GM21723 (cell line): ENCODE data around the gene SNX5.

Source experiments
- ATAC-seq: cut with Tn5 transposase; IDR thresholded peaks from one replicate; pipeline ENCODE4 v1.9.1; 2021; ENCODE audit warnings: mild to moderate bottlenecking, moderate library complexity; ENCODE audit not compliant: unreplicated experiment

Gene SNX5

GRCh38 chr20:17993546-17993945, 25.0 kb upstream of the SNX5 start:
- ATAC-seq, result no peak

- no peak for ATAC-seq
Observed at GRCh38 chr20:17992847-17993513, 24.4 kb upstream of the SNX5 start.

GRCh38 chr20:17992224-17992637, 23.6 kb upstream of the SNX5 start:
- ATAC-seq, result no peak

- no peak for ATAC-seq
Observed at GRCh38 chr20:17990278-17990972, 21.8 kb upstream of the SNX5 start.

- ATAC-seq, result no peak
Observed at GRCh38 chr20:17987988-17988387, 19.4 kb upstream of the SNX5 start.

- no peak for ATAC-seq
Observed at GRCh38 chr20:17985388-17986018, 16.9 kb upstream of the SNX5 start.

DNA sequence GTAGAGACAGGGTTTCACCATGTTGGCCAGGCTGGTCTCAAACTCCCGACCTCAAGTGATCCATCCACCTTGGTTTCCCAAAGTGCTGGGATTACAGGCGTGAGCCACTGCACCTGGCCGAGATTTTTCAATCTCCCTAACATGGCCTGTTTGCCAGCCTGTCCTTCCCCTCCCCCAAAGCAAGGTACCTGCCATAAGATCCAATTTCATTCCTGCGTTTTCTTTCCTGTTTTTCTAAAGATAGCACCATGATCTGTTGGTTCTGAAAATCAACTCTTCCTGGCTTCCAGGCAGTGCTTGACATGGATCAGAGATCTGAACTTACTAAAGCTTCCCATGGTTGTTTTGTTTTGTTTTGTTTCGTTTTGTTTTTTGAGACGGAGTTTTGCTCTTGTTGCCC, 7.7 kb upstream of the SNX5 start:
- no peak for ATAC-seq

- no peak for ATAC-seq
Observed at GRCh38 chr20:17972121-17972520, 3.5 kb upstream of the SNX5 start.

GRCh38 chr20:17971300-17972013, 2.9 kb upstream of the SNX5 start:
- ATAC-seq, result no peak

GRCh38 chr20:17969884-17970409, 1.4 kb upstream of the SNX5 start:
- no peak for ATAC-seq

GRCh38 chr20:17969278-17969883, 787 bp upstream of the SNX5 start:
- ATAC-seq, result peak; percentile 13

DNA sequence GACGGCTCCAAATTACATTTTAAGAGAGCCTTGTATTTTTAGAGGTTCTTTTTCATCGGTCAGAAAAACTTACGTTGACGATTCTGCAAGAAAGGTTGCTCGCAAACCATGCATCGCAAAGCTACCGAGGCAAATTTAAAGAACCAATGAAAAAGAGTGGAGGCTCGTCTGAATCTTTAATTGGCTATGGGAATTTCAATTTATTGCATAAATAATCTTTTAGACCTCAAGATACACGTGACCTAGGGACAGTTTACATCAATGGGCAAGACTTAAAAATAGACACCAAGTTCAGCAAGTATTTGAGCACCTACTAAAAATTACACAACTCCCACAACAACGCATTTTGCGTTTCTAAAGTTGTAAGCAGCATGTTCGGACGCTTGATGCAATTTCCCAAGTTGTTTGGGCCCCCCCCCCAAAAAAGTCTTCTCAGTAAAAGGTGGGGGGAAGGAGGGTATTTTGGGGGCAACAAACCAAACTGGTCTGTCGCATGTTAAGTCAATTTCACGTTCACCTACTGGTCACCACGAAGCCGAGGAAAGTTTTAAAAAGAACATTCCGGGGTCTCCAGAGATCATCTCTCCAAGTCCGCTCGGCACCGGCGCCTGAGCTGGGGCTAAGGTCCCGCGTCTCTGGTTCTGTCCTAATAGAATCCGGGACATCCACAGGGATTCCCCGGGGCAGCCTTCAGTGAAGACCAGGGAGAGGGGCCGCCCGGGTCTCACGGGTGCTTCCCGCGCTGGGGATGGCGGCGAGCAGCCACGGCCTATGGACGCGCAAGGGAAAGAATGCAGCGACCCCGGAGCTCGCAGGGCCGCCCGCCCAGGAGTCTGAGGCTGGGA, 851 bp downstream of the SNX5 start:
- ATAC-seq, result peak; percentile 0

DNA sequence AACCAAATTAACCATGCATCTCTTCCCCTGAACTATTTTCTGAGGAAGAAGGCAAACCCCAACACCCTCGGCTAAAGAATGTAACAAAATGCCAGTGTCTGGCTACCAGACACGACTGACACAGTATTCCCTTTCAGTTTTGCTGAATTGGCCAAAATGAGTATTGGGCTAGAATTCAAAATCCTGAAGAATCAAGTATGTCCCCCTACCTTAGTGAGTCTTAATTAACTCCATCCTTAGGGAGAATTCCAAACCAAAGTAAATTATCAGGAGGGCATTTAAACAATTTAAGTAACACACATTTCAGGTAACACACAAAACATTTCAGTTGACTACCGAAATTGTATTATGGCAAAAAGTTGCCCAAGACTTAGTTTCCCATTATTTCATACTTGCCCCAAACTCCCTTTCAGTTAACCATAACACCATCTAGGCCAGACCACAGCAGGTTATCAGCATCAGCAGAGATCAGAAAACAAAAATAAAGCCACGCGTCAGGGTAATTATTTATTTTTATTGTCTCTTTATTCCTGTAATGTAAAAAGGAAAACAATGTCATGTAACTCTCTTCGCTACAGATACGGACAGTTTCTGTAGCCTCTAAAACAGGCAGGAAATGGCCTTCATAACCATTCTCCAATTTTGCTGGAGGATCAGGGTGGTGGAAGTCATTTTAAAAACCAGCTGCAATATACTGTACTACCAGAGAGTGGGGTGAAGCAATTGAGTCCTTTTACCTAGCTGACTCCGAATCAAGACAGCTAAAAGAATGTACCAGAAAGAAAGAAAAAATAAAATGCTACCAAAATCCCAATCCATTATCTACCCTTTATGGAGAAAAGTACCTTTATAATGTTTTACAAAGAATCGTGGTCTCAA, 1.9 kb downstream of the SNX5 start:
- ATAC-seq, result no peak

DNA sequence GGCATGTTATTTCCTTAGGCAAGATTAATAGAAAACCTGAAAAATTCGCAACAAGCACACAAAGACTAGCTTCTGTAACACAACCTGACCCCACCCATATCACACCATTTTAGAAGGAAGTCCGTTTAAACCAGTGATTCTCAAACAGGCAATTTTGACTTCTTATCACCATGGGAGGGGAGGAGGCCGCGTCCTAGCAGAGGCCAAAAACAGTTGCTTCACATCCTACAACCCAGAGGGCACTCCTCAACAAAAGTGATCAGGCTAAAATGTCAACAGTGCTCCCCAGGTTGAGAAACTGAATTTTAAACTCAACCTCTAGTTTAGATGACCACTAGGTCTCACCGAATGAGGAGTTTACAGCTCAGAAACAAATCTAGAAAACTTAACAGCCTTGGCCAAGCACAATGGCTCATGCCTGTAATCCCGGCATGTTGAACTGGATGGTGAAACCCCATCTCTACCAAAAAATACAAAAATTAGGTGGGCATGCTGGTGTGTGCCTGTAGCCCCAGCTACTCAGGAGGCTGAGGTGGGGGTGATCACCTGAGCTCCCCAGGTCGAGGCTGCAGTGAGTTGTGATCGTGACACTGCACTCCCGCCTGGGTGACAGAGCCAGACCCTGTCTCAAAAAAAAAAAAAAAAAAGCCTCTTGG, 3.4 kb downstream of the SNX5 start:
- no peak for ATAC-seq

DNA sequence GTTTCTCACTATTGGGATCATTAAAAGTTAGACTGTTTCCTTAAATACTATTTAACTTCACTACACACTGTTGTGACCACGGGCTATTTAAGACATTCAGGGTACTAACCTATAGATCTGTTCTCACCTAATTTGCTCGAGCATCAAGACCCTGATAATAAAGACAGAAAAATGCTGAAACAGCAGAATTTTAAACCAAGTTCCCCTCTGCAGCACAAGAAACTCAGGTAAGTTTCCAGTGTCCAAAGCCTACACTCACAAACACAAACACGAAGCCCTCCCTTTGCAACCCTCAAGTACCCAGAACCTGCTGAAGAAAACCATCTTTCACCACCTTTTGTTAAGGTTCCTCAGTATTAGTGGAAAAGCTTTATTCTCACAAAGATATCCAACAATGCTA, 4.0 kb downstream of the SNX5 start:
- ATAC-seq, result no peak

DNA sequence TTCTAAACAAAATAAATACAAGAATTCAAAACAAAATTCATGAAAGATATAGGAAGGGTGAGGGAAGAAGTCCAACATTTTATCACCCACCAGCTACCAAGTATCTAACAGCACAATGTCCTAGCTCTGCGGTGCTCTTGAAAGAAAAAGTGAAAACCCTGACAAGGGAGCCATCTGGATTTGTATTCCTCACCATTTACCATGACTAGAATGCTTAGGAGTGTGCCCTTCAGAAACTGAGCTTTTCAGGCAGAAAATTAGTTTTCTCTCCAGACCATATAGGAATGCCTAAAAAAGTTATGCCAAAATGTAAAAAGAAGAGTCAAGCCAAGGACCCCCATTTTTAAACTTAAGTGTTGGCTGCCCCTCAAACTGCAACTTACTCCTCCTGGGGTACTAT, 4.5 kb downstream of the SNX5 start:
- no peak for ATAC-seq

DNA sequence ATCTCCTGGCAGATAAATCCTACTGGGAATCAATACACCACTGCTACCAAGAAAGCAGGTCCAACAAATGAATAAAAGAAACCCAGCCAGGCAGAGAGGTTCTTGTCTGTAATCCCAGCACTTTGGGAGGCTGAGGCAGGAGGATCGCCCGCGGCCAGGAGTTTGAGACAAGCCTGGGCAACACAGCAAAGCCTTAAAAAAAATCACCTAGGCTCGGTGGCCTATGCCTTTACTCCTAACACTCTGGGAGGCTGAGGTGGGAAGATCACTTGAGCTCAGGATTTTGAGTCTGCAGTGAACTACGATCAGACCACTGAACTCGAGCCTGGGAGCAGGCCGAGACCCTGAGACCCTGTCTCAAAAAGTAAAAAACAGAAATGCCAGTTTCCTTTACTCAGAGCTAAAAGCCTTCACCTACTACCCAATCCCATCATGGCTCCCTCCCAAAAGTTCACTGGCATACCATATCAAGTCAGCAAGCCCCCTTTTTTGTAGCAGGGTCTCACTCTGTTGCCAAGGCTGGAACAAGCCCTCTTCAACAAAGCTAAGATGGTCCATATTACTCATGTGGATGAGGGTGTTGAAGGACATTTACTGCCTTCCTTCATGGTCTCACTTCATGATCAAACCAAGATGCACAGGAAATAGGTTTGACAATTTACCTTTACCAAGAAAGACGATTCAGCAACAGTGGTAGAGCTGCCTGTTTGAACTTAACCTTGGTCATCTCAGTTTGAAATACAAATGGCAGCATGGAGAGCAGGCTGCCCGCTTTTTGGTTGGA, 5.3 kb downstream of the SNX5 start:
- no peak for ATAC-seq

DNA sequence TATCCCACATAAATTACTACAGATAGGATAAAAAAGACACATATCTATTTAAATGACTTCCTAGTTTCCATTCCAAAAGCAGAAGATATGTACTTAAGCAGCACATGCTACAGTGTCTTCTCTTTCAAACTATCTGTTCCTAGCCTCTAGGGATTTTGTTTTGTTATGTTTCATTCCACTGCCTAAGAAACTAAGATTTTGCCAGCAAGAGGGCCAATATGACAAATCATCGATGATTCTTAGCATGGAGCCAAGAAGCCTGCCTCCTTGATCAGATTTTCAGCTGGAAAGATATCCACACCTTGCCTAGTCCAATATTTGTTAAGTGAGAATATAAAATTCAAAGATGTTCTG, 7.0 kb downstream of the SNX5 start:
- no peak for ATAC-seq
